ENCODE data around the gene PLIN1. TPM values are rescaled to one million over a fixed set of nuclear protein-coding genes. Genes with fewer than 3 reads are reported as not detected.
A peak's percentile ranks its signal among the peaks of the same experiment; 100 is the strongest.

Gene PLIN1
- total RNA-seq, 2 experiments from 2014 or later: 0.12 TPM; not detected in 1

DNA sequence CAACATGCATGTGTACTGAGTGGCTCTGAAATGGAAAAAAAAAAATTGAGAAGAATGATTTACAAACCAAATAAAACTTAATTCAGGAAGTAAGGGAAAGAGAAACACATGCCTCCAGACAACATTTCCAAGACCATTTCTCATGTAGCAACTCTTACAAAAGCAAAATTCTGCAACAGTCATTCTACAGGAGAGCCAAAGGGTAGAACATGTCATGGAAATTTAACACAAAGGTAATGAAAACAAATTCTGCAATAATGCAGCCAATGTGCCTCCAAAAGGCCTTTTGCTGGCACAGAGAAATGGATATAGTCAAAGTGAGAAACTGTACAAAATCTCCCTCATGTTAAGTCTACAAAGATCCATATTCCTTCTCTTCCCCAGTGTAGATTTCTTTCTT, 7.4 kb upstream of the PLIN1 start:
- no peaks in the 10 kb centered on the region for H3K36me3 Mint-ChIP-seq
- H3K27me3 Mint-ChIP-seq: no peaks in the 10 kb centered on the region
- H3K4me3 Mint-ChIP-seq: no peak overlapping the region
- H3K4me1 Mint-ChIP-seq: peaks cover 10% of the 10 kb centered on the region
- CTCF ChIA-PET: no interaction called here
- H3K27ac Mint-ChIP-seq: no peak overlapping the region
- no peak for ATAC-seq
- DNase-seq: no peak
- no peaks in the 10 kb centered on the region for H3K9me3 Mint-ChIP-seq (ENCODE audit: low read depth)

DNA sequence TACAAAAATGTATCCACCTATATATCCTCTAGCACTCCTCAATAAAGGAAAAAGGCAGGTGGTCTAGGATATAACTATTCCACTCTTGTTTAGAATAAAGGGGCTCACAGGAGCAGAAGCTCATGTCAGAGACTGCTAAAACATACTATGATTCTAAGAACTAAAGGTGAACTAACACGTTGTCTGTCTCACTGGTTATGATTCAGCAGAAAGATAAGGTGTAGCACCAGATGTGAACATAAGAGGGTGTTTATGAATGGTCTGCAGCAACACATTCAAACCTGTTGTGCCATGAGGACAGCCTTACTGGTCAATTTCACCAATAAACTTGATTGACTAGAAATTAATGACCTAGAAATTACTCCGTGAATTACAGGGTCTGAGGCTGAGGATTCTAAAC, 6.8 kb upstream of the PLIN1 start:
- Mint-ChIP-seq H3K9me3 (ENCODE audit: low read depth) (no peaks in the 10 kb centered on the region), H3K36me3 (no peaks in the 10 kb centered on the region), H3K27ac (no peak overlapping the region), H3K27me3 (no peaks in the 10 kb centered on the region), H3K4me3 (no peak overlapping the region), H3K4me1 (peaks cover 8% of the 10 kb centered on the region)
- ATAC-seq (no peak), DNase-seq (no peak)
- CTCF ChIA-PET: no interaction called here

DNA sequence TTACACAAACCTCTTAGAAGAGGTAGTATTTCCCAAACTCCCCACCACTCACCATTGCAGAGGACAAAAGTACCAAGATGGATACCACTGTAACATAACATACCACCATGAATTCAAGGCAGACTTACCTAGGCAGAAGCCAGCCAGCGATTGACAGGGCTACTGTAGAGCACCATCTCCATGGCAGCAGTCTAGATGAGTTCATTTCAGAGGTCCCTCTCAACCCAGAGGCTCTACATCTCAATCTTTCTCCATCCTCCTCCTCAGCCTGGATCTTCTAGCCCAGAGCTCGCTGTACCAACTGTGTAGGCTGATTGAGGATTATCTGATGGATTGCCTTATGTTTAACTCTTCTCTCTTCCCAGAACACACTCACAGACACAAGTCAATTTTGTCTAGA, 2.0 kb upstream of the PLIN1 start:
- Mint-ChIP-seq H3K36me3 (no peaks in the 10 kb centered on the region), H3K9me3 (ENCODE audit: low read depth) (no peaks in the 10 kb centered on the region), H3K4me1 (no peaks in the 10 kb centered on the region), H3K4me3 (no peak overlapping the region), H3K27ac (no peak overlapping the region), H3K27me3 (no peaks in the 10 kb centered on the region)
- CTCF ChIA-PET: no interaction called here
- DNase-seq: no peak
- ATAC-seq: no peak

DNA sequence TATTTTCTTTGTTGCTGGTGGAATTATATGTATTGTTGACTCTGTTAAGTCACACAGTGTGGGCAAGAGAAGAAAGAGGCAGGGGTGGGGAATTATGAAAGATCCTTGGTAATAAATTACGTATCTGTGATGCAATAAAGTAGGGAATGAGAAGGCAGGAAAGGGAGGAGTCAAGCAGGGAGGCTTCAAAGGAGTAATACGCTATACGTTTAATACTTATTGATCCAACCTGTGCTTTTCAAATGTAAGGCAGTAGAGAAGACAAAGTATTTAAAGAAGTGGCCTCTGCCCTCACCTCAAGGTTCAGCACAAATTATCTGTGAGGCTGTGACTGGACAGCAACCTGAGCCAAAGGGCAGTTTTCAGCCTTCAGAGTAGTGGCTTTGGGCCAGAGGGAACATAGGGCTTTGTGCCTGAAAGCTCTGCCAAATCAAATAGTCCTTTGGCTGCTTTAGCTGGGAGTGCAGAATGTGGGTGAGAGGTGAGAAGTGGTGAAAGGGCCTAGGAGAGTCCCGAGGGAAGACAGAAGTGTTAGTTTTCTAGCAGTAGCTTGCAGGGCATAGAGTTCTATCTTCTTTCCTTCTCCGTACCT, 1.2 kb upstream of the PLIN1 start:
- CTCF ChIA-PET: no interaction called here
- no peaks in the 10 kb centered on the region for H3K9me3 Mint-ChIP-seq (ENCODE audit: low read depth)
- no peaks in the 10 kb centered on the region for H3K36me3 Mint-ChIP-seq
- DNase-seq (no peak), ATAC-seq (no peak)
- H3K27me3 Mint-ChIP-seq: no peaks in the 10 kb centered on the region
- H3K4me3 Mint-ChIP-seq: no peak overlapping the region
- no peak overlapping the region for H3K27ac Mint-ChIP-seq
- no peaks in the 10 kb centered on the region for H3K4me1 Mint-ChIP-seq

DNA sequence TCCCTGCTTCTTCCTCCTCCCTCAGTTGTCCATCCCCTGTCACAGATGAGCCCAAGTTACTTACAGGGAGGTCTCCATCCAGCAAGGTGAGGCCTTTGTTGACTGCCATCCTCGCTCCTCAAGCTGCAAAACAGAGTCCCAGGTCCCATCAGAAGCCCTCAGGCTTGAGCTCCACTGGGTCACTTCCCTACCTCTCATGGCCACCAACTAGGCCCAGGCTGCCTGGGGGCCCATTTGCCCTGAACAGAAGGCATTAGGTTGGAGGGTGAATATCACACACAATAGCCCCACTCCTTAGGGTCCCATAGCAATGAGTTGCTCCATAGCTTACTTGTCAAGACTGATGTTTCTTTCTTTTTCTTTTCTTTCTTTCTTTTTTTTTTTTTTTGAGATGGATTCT, 1.8 kb downstream of the PLIN1 start:
- H3K27ac Mint-ChIP-seq: no peak overlapping the region
- H3K36me3 Mint-ChIP-seq: no peaks in the 10 kb centered on the region
- DNase-seq (no peak), ATAC-seq (no peak)
- no peaks in the 10 kb centered on the region for H3K9me3 Mint-ChIP-seq (ENCODE audit: low read depth)
- CTCF ChIA-PET: no interaction called here
- H3K4me3 Mint-ChIP-seq: no peak overlapping the region
- H3K4me1 Mint-ChIP-seq: no peaks in the 10 kb centered on the region
- H3K27me3 Mint-ChIP-seq: no peaks in the 10 kb centered on the region

DNA sequence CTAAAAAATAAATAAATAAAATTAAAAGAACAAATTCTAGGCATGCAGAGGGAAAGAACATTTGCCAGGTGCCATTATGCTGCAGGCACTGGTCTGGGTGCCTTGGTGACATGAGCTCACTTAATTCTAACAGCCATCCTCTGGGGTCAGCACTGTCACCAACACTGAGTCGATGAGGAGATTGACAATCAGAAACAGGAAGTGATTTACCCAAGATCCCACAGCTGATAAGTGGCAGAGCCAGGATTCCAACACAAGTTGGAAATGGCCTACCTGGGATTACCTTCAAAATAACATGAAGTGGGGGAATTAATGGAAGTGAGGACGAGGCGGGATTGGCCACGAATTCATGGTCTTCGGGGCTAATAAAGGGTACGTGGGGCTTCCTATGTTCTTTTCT, 3.6 kb downstream of the PLIN1 start:
- H3K27ac Mint-ChIP-seq: no peak overlapping the region
- no peaks in the 10 kb centered on the region for H3K9me3 Mint-ChIP-seq (ENCODE audit: low read depth)
- no peaks in the 10 kb centered on the region for H3K4me1 Mint-ChIP-seq
- H3K27me3 Mint-ChIP-seq: no peaks in the 10 kb centered on the region
- CTCF ChIA-PET: interaction anchor here (0.7 kb wide), 1 partner anchor 443 kb away, joined by 3 read pairs; no protein-coding TSS in a partner anchor
- no peak for DNase-seq
- ATAC-seq: no peak
- no peaks in the 10 kb centered on the region for H3K36me3 Mint-ChIP-seq
- no peak overlapping the region for H3K4me3 Mint-ChIP-seq

GRCh38 chr15:89674526-89674925, 4.6 kb downstream of the PLIN1 start:
- H3K27me3 Mint-ChIP-seq: no peaks in the 10 kb centered on the region
- no peak overlapping the region for H3K27ac Mint-ChIP-seq
- ATAC-seq (no peak), DNase-seq (no peak)
- CTCF ChIA-PET: no interaction called here
- no peaks in the 10 kb centered on the region for H3K9me3 Mint-ChIP-seq (ENCODE audit: low read depth)
- no peak overlapping the region for H3K4me3 Mint-ChIP-seq
- no peaks in the 10 kb centered on the region for H3K4me1 Mint-ChIP-seq
- no peaks in the 10 kb centered on the region for H3K36me3 Mint-ChIP-seq

DNA sequence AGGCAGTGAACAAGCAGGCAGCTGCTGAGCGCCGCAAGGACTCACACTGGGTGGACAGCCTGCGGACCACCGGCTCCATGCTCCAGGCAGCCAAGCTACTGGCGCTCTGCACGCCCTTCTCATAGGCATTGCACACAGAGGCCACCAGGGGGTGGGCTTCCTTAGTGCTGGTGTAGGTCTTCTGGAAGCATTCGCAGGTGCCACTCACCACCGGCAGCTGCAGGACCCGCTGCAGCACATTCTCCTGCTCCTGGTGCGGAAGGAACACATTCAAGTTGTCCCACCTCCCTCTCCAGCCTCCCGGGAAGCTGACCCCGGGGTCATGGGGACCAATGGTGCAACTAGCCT, 6.0 kb downstream of the PLIN1 start:
- no peaks in the 10 kb centered on the region for H3K4me1 Mint-ChIP-seq
- H3K36me3 Mint-ChIP-seq: no peaks in the 10 kb centered on the region
- no peak for DNase-seq
- CTCF ChIA-PET: interaction anchor here (1.0 to 1.6 kb wide), 3 partner anchors 11 to 25 kb away, joined by 3 to 5 read pairs (median 3); no protein-coding TSS in a partner anchor
- no peak overlapping the region for H3K27ac Mint-ChIP-seq
- no peaks in the 10 kb centered on the region for H3K27me3 Mint-ChIP-seq
- H3K4me3 Mint-ChIP-seq: no peak overlapping the region
- no peaks in the 10 kb centered on the region for H3K9me3 Mint-ChIP-seq (ENCODE audit: low read depth)
- peak; percentile 47 for ATAC-seq

DNA sequence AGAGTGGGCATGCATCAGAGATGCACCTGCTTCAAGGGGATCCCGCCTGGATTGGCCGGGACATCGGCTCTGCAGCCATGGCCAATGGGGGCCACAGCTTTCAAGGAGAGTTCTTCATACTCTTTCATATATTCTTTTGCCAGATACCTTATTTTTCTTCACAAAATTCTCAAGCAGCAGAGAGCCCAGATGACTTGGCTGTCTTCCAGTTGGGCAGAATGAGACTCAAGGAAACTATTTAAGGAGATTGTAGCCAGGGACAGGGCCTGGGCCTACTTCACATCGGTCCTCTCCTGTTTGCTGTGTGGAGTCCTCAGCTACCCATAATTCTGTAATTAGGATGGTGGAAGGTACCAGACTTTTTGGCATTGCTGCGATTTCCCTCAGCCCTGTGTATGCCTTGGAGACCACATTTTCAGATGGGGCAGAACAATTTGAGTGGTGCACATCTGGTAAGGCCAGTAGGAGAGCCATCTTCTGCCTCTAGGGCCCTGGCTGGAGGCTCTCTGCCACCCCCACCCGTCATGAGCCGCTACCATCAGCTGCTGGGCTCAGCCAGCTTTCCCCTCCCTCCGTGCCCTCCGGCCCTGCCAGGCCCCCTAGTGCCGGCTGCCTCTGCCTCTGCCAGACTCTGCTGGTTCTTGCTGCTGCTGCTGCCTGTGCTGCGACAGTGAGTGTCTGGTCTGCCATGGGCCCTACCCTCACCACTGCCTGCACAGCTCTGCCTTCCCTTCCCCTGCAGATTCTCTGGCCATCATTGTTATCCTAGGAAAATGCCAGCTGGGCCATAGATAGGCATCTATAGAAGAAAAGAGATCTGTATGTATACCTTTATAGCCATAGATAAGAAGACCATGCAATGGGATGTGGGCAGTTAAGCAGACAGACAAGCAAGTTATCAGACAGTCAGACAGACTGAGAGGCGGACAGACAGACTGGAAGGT, 6.7 kb downstream of the PLIN1 start:
- no peak overlapping the region for H3K27ac Mint-ChIP-seq
- DNase-seq (no peak), ATAC-seq (no peak)
- H3K4me1 Mint-ChIP-seq: no peaks in the 10 kb centered on the region
- H3K36me3 Mint-ChIP-seq: no peaks in the 10 kb centered on the region
- H3K9me3 Mint-ChIP-seq (ENCODE audit: low read depth): no peaks in the 10 kb centered on the region
- no peaks in the 10 kb centered on the region for H3K27me3 Mint-ChIP-seq
- no peak overlapping the region for H3K4me3 Mint-ChIP-seq
- CTCF ChIA-PET: interaction anchor here (1.0 to 1.6 kb wide), 3 partner anchors 10 to 25 kb away, joined by 3 to 5 read pairs (median 3); no protein-coding TSS in a partner anchor

GRCh38 chr15:89671687-89672086, 7.5 kb downstream of the PLIN1 start:
- CTCF ChIA-PET: interaction anchor here (0.6 to 1.6 kb wide), 3 partner anchors 24 to 203 kb away, joined by 3 to 5 read pairs (median 3); no protein-coding TSS in a partner anchor
- no peaks in the 10 kb centered on the region for H3K36me3 Mint-ChIP-seq
- H3K4me1 Mint-ChIP-seq: no peaks in the 10 kb centered on the region
- no peak for ATAC-seq
- no peak overlapping the region for H3K4me3 Mint-ChIP-seq
- no peaks in the 10 kb centered on the region for H3K27me3 Mint-ChIP-seq
- H3K27ac Mint-ChIP-seq: no peak overlapping the region
- no peak for DNase-seq
- H3K9me3 Mint-ChIP-seq (ENCODE audit: low read depth): no peaks in the 10 kb centered on the region

DNA sequence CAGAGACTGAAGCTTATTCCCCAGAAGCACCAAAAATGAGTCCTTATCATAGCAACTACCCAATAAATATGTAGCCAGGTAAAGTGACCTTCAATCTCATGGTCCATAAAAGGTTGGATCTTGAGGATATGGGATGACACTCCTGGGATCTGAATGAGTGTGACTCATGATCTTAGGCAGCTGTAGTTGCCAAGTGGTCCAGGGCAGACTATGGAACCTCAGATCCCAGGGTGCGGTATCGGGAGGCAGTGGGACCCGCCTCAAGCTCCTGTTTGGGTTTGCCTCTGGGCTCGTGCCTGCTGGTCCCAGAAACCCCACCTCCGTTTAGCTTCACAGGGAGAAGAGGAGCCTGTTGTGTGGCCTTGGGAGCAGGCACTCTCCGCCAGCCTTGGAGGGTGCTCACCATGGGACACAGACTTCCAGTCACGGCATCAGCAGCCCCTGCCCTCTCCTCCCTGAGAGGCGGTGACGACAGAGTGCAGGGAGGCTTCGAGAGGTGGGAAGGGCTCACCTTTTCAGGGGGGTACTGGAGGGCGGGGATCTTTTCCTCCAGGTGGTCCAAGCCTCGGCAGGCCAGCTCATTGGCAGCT, 8.1 kb downstream of the PLIN1 start:
- Mint-ChIP-seq H3K36me3 (no peaks in the 10 kb centered on the region), H3K27ac (no peak overlapping the region), H3K27me3 (no peaks in the 10 kb centered on the region), H3K9me3 (ENCODE audit: low read depth) (no peaks in the 10 kb centered on the region), H3K4me3 (no peak overlapping the region), H3K4me1 (no peaks in the 10 kb centered on the region)
- ATAC-seq (no peak), DNase-seq (no peak)
- CTCF ChIA-PET: interaction anchor here (0.6 to 1.4 kb wide), 3 partner anchors 33 to 204 kb away, joined by 3 read pairs; no protein-coding TSS in a partner anchor

DNA sequence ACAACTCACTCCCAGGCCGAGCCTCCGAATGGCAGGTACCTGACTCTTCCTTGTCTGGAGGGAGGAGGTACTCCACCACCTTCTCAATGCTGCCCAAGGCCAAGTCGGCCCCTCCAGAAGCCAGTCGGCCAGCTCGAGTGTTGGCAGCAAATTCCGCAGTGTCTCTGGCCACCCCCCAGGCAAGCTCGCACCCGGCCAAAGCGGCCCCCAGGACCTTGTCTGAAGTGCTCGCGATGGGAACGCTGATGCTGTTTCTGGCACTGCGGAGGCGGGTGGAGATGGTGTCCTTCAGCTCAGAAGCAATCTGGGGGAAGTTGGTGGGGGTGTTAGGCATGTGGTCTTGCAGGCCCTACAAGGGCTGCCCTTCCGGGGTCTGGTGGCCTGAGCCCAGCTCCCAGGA, 9.2 kb downstream of the PLIN1 start:
- H3K4me3 Mint-ChIP-seq: no peak overlapping the region
- peaks cover under 1% of the 10 kb centered on the region for H3K4me1 Mint-ChIP-seq
- no peak overlapping the region for H3K27ac Mint-ChIP-seq
- no peaks in the 10 kb centered on the region for H3K9me3 Mint-ChIP-seq (ENCODE audit: low read depth)
- DNase-seq (no peak), ATAC-seq (no peak)
- no peaks in the 10 kb centered on the region for H3K36me3 Mint-ChIP-seq
- CTCF ChIA-PET: interaction anchor here (1.4 kb wide), 1 partner anchor 34 kb away, joined by 3 read pairs; no protein-coding TSS in a partner anchor
- peaks cover 4% of the 10 kb centered on the region for H3K27me3 Mint-ChIP-seq

GRCh38 chr15:89669309-89669865, 9.8 kb downstream of the PLIN1 start:
- ATAC-seq: no peak
- H3K9me3 Mint-ChIP-seq (ENCODE audit: low read depth): no peaks in the 10 kb centered on the region
- CTCF ChIA-PET: interaction anchor here (1.4 kb wide), 1 partner anchor 34 kb away, joined by 3 read pairs; no protein-coding TSS in a partner anchor

More at GRCh38 chr15:89669309-89669865, 9.8 kb downstream of the PLIN1 start:
- peaks cover 10% of the 10 kb centered on the region for H3K27me3 Mint-ChIP-seq
- H3K27ac Mint-ChIP-seq: no peak overlapping the region
- H3K4me1 Mint-ChIP-seq: peaks cover 2% of the 10 kb centered on the region
- H3K4me3 Mint-ChIP-seq: no peak overlapping the region
- no peaks in the 10 kb centered on the region for H3K36me3 Mint-ChIP-seq
- DNase-seq: no peak

Data from activated CD8-positive, alpha-beta memory T cell treated with anti-CD3 and anti-CD28 coated beads, Interleukin-2, amount 10 ng/mL, durations not matched to agents 7 days and 5 days (primary cell).